ENCODE data around the gene COPB1.
A peak's percentile ranks its signal among the peaks of the same experiment; 100 is the strongest.

COPB1 gene

DNA sequence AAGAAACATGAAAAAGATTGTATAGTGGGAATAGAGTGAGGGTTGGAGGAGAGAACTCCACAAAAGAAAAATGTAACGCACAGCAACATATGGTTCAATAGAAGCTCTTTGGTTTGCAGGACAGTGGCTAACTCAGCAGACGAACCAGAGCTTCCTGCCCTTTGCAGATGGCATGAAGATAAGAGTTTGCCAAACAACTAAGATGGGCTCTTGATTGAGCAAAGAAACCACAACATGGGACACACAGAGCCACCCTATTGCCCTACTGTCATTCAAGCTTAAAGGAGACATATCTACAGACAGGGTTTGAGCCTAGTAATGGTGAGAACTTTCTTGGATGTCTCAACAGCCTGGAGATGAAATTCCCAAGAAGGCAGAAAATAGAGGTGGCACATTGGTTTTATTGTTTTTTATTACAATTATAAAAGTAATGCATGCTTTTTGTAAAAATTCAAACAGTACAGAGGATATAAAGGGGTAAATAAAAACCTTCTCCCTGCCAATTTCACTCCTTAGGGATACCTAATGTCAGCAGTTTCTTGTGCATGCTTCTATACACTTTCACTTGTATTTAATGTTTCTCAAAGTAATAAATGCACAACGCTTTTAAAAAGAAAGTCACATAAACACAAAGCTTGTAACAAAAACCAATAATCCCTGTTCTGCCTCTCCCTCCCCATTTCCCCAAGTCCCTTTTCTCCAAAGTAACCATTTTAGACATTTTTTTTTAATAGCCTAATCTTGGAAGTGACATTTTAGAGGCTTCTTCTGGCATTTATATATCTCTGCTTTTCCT, 63.7 kb downstream of the COPB1 start:
- peak; percentile 39 for DNase-seq (ENCODE audit: low spot score)

DNA sequence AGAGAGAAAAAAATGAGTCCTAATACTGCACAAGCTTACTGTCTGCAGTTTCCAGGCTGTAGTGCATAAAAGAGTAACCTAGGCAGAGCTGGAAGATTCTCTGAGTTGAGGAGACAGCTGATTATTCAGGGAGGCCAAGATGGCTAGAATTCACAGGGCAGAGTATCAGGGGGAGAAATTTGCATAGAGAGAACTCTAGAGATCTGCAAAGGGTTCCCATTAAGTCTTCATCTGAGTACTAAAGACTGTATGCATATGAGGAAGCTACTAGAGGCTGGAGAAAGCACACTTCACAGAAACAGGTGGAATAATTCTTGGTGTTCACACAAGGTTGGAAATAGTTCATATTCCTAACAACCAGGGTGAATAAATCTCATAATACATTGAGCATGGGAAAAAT, 74.0 kb downstream of the COPB1 start:
- DNase-seq (ENCODE audit: low spot score): no peak

DNA sequence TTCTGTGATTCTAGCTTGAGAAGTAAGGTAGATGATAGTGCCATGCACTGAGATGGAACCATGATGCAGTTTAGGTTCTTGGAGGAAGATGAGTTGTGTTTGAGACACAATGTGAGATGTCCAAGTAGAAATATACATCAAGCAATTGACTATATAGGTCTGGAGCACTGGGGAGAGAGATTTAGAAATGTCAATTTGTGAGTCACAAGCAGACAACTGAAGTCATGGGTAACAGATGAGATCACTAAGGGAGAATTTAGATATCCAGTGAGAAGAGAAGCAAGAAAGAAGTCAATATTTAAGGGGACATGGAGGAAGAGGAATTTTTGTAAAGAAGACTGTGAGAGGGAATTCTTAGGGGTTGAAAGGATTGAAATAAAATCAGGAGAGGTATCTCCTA, 75.5 kb downstream of the COPB1 start:
- no peak for DNase-seq (ENCODE audit: low spot score)

DNA sequence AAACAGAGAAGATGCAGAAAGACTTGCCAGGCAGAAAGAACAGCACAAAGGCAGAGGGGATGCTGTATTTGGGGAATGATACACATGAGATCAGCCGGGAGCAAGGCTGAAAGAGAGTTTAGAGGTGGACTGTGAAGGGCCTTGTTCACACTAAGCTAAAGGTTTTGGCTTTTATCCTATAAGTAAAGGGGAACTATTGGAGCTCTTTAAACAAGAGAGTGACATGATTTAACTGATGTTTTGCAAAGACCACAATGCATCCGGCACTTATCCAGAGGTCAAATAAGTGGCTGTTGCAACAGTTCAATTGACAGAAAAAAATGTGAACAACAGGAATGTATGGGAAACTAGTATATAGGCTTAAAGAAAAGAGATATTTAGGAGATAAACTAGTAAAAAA, 76.0 kb downstream of the COPB1 start:
- DNase-seq (ENCODE audit: low spot score): no peak

DNA sequence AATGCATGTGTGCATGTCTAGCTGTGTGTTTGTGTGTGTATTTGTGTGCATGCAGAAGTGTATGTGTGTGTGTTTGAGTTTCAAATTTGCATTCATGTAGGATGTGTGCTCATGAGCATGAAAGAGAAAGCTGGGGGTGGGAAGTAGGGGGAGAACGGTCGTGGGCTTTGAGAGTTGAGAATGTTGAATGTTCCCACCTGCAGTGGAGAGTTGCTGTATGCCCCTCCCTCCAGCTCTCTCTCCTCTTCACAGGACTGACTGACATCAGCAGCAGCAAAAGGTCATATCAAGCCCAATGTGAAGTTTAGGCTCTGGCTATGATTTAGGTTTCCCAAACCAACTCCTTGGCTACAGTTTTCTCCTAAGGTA, 76.8 kb downstream of the COPB1 start:
- DNase-seq (ENCODE audit: low spot score): no peak

DNA sequence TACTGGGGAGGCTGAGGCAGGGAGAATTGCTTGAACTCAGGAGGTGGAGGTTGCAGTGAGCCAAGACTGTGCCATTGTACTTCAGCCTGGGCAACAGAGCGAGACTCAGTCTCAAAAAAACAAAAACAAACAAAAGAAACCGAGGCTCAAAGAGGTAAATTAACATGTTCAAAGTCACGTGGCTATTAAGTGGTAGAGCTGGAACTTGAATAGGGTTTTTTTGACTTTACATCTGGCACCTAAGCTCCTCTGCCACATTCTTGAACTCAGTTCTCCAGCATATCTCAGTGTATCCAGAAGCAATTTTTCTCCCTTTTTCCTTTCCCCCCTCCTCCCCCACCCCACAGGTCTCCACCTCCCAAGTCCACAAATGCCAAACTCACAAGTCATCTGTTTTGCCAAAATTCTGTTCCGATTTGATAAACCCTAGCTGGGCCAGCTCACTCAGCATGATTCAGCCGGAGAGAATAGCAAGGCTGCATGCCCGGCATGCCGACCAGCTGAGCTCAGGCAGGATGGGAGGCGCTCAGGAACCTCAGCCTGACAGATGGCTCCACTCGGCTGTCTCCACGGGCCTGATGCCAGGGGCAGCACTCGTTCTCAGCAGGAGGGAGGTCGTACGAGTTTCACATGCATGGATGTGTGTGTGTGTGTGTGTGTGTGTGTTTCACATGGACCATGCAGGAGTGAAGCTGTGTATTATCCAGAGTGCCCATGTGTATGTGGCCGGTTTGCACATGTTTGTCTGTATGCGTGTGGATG, 77.4 kb downstream of the COPB1 start:
- DNase-seq (ENCODE audit: low spot score): no peak

DNA sequence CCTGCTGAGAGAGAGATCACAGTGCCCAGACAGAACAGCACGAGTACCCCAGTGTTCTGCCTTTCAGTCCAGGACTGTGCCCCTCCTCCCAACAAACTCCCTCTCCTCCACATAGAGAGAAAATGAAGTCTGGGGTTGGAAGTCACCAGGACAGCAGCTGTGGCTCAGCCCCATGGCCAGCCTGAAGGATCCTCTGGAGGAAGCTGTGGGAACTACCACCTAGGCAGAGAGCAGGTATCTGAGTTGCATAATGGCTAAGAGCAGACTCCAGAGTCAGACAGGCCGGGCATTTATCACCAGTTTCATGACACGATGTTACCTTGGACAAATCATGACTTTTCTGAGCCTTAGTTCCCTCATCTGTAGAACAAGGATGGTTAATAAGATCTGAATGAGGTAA, 79.4 kb downstream of the COPB1 start:
- DNase-seq (ENCODE audit: low spot score): no peak

DNA sequence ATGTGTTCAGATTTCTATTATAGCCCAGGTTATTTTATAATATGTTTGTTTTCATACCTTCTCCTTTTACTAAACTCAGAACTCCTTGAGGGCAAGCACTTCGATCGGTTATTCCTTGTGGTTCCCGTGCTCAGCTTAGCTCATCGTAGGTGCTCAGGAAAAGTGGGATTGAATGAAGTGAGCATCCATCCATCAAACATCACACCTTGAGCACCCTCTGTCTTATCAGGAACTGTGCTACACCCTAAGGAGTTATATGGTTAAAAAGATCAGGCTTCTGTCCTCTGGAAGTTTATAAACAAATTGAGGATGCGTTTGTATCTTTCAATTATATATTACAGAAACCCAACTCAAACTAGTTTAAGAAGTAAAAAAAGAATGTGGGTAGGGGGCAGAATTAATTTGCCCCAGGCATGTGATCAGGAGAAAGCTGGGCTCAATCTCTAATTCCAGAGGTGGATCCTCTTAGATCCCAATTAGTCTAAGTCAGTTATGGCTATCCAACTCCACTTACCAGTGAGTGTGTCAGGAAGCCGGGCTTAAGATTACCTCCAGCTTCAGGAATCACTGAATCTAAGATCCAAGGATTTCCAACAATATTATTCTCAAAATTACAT, 80.7 kb downstream of the COPB1 start:
- DNase-seq (ENCODE audit: low spot score): no peak

DNA sequence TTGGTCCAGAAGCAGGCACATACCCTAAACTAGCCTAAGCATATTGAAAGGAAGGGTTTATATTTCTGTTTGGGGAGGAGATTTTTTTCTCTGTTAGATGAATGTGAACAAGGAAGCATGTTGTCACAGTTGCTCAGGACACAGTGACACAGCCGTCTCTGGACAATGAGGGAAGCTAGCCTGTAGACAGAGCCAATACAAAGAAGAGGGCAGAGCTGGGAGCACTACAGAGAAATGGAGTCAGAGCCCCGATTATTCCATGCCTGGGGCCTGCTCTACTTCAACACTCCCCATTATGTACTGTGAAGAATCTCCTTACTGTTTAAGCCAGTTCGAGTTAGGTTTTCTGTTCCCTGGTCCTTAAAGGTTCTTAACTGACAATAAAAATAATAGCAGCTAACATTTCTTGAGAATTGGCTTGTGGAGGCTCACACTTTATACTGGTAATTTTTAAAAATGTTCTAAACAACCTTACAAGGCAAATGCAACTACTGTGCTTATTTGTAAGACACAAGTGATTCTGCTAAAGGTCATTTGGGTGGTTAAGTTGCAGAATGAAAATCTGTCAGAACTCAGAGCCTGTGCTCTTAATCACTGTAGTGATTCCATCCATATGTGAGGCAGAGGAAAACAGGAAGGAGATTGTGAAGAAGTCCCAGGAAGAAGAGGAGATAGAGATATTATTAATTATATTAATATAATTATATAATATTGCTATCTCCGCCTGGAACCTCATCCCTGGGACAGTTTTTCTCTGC, 81.8 kb downstream of the COPB1 start:
- no peak for DNase-seq (ENCODE audit: low spot score)

DNA sequence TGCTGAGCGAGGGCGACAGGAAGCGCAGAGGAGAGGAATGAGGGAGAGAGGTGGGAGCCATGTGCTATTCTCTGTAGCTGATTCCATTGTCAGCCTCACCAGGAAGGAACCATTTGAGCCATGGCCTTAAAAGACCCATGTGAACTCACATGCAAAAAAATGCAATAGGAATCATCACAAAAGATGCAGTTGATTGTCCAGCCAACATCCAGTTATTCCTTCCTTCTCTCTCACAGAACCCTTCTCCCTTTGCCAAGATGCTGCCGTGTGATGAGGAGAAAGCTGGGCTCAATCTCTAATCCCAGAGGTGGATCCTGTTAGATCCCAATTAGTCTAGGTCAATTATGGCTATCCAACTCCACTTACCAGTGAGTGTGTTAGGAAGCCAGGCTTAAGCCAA, 82.4 kb downstream of the COPB1 start:
- no peak for DNase-seq (ENCODE audit: low spot score)

DNA sequence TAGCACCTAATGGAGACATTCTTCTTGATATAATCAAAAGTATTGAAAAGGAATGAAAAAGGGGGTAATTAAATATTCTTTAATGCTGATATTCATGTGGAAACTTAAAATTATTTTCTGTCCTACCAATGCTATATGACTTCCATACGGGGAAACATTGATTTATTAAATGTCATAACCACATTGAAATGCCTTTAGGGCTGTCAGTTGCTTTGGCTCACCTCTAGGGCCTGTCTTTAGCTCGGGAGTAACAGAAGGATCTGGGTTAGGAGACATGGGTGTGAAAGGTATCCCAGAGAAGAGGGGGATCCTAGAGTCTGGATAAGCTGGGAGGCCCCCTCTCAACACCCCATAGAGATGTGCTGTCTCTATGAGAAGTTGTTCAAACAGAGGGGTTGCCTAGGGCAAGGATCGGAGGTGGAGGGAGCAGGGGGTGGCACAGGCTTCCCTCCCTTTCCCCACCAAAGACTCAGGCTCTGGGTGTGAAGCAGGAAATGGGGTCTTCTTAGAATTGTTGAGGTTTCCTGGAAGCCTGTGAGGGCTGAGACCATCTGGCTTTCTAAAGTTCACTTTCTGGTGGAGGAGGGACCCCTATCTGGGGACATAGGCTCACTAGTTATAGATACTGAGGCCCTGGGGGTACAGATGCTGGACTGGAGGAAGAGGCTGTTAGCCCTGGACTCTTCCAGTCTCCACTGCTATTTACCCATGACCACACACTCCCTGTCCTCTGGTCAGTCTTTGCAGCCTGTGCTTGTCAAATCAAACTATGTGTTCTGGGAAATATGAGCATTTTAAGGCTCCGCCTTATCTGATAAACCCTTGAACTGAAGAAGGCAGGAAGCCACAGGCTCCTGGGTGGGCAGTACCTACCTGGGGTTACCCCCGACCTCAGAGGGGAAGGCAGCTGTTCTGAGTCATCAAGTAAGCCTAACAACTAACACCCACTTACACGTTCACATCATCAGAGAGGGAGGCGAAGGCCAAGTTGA, 84.8 kb downstream of the COPB1 start:
- peak; percentile 87 for DNase-seq (ENCODE audit: low spot score)

DNA sequence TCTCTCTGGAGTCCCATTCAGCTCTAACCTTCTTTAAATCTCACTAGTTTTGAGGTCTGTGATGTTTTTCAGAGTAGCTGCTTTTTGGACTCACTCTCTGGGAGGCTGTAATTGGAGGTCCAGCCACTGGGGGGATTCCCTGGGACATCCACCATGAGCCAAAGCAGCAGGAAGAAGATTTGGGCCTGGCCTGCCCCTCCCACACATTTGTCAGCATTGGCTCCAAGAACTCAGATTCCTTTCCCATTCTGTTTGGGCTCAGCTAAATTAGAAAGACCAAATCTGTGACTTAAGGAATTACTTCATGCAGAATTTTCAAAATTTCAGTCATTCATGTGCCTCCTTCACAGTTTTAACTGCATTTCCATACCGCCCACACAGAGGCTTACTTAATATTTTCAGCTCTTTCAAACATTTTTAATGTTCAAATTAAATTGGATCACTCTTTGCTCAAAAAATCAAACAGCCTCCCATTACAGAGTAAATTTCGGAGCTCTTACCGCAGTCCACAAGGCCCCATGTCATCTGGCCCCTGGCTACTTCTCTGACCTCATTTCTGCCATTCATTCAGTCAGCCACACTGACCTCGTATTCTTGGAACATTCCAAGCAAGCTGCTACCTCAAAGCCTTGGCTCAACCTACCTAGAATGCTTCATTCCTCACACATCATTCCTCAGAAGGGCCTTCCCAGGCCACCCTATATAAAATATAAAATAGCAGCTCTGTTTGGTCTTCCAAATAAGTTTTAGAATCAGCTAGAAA, 86.1 kb downstream of the COPB1 start:
- DNase-seq (ENCODE audit: low spot score): no peak

DNA sequence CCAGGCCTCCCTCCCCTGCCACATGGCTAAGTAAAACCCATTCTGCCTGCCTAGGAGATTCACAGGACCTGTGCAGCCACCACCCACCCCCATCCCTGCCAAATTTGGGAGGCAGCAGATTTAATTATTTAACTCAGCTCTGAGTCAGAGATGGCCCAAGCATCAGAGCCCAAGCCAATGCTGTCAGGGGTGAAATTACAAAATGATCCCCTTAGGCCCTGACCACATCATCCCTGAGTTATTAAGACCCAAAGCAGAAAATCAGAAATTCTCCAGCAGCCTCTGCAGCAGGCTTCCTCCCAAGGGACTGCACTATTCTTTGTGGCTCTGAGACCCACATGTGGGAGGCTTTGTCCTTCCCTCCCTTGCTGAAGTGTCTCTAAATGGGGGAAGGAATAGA, 87.8 kb downstream of the COPB1 start:
- no peak for DNase-seq (ENCODE audit: low spot score)

DNA sequence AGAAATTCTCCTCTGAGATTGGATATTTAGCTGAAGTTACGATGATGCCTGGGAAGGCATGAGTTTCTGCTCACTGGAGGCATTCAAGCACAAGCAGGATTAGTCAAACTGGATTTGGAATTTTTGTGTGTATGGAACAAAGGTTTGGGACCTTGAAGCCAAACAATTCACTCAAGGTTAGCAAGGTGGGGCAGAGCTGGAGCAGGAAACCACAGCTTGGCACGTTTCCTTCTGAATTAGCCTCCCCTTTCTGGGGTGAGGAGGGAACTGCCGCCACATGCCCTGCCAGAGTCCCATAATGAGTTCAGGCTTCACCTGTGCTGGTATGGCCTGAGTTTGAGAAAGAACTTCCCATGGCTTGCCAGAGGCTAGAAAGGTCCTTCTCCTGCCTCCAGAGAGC, 89.7 kb downstream of the COPB1 start:
- DNase-seq (ENCODE audit: low spot score): no peak

DNA sequence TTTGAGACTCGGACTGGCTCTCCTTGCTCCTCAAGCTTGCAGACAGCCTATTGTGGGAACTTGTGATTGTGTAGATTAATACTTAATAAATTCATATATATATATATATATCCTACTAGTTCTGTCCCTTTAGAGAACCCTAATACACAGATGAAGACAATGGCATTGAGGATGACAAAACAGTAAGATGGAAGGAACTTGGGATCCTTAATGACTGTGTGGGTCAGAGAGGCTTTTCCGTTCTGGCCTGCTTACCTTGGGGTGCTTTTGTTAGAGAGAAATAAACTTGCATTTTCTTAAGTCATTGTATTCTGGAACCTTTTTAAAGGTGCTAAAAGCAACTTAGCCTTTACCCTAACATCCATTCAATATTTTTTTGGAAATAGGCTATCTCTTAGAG, 91.0 kb downstream of the COPB1 start:
- DNase-seq (ENCODE audit: low spot score): no peak

All from activated CD4-positive, alpha-beta T cell treated with anti-CD3 and anti-CD28 coated beads, Interleukin-2, Interleukin-4, amounts not matched to agents 100 ng/mL and 50 ng/mL, durations not matched to agents 16 hours and 8 hours (primary cell).